Stomach (tissue), 9 donors: ENCODE data around the gene SEMA6A. TPM values are rescaled to one million over a fixed set of nuclear protein-coding genes. Genes with fewer than 3 reads are reported as not detected.

Experiments
- DNase-seq, 2 donors: peaks; one replicate each; pipeline versions ENCODE4 v3.0.0 to v3.0.0-alpha.2; 2013 to 2019
- H3K27ac ChIP-seq, 5 donors: fragments of 200-600 bp in 4 of 5; sonication (generic) in 4 of 5; one replicate each; pipeline ENCODE4 v1.5.1; 2013 to 2019; ENCODE audit warnings: mild to moderate bottlenecking in 1 of 5, moderate library complexity in 1 of 5
- H3K27me3 ChIP-seq, 3 donors: fragments of 200-600 bp; sonication (generic); one replicate each; pipeline ENCODE4 v1.5.1; 2017 to 2019; ENCODE audit warnings: mixed run types in 1 of 3
- H3K36me3 ChIP-seq, 4 donors: fragments of 200-600 bp; sonication (generic); 1 replicate in 3 of 4; 2 replicates in 1 of 4; pipeline ENCODE4 v1.5.1; 2016 to 2019
- H3K4me1 ChIP-seq, 4 donors: fragments of 200-600 bp; sonication (generic); one replicate each; pipeline ENCODE4 v1.5.1; 2016 to 2019
- H3K4me3 ChIP-seq, 4 donors: fragments of 200-600 bp; sonication (generic) in 3 of 4; one replicate each; pipeline ENCODE4 v1.5.1; 2016 to 2019; ENCODE audit warnings: mild to moderate bottlenecking in 1 of 4
- H3K9me3 ChIP-seq, 4 donors: fragments of 200-600 bp; sonication (generic); one replicate each; pipeline ENCODE4 v1.5.1; 2016 to 2019
- CTCF ChIP-seq, 7 experiments: fragments of 450-650 bp in 4 of 7; fragments of 200-600 bp in 3 of 7; sonication (generic) in 3 of 7; IDR thresholded peaks; one replicate each; pipeline ENCODE4 v1.5.1; 2016 to 2019; ENCODE audit warnings: antibody characterized with exemption in 7 of 7, control low read depth in 2 of 7, mild to moderate bottlenecking in 1 of 7
- EP300 ChIP-seq: sonication (generic); formaldehyde crosslinking; IDR thresholded peaks from one replicate; pipeline ENCODE4 v1.6.1; 2017; ENCODE audit warnings: antibody characterized with exemption
- POLR2A ChIP-seq, 4 donors: fragments of 450-650 bp; IDR thresholded peaks; one replicate each; pipeline ENCODE4 v1.6.1; 2016; ENCODE audit warnings: antibody characterized with exemption in 4 of 4, control low read depth in 2 of 4, mild to moderate bottlenecking in 1 of 4, moderate library complexity in 1 of 4
- POLR2AphosphoS5 ChIP-seq, 3 donors: sonication (generic); formaldehyde crosslinking; IDR thresholded peaks; one replicate each; pipeline ENCODE4 v1.6.1; 2016; ENCODE audit warnings: antibody characterized with exemption in 3 of 3
- WGBS, 5 donors: extraction: QIAGEN DNeasy Blood & Tissue Kit in 3 of 5; methylation state at CpG; one replicate each; pipeline versions ENCODE4 v1.1.5 to v1.1.7; 2013 to 2018; 5-methylcytosine and 5-hydroxymethylcytosine counted together
- intact Hi-C: fragments of 100-400 bp; cut with DNase I; formaldehyde crosslinking; loops from one replicate; pipeline ENCODE4 v1.15.1; 2023; ENCODE audit warnings: low total_unique reads
- polyA plus RNA-seq, 3 donors: library from polyadenylated mRNA; stranded (reverse); fragments of 200-250 nt; gene quantifications; one replicate each; pipeline ENCODE4 v1.2.3, GENCODE V29; 2013
- total RNA-seq, 5 donors: library from RNA; depleted of rRNA; stranded (reverse); fragments of >200 nt; gene quantifications; one replicate each; pipeline versions ENCODE4 v1.1.0 to v1.2.3, GENCODE V29; 2014 to 2016
- donor health status: healthy with polysubstance abuse.
- donor health status: Bipolar disorder and iron deficiency.
- donor health status: healthy.

SEMA6A gene
- total and polyA plus RNA-seq, 8 donors: 0.37 to 37.5 (median 11.0) TPM

- H3K36me3 ChIP-seq: no peaks in the 10 kb centered on the region
- H3K27ac ChIP-seq: no peak overlapping the region
- 52 to 78% (median 63%) methylated on average over 1 of the region's 1 CpG for WGBS, 5 donors
- no peak overlapping the region for H3K4me3 ChIP-seq
- no peak for TF ChIP-seq POLR2A (IDR thresholded peaks at IDR 0.05)
- no peak for TF ChIP-seq CTCF (IDR thresholded peaks at IDR 0.05)
- DNase-seq: no peak
- intact Hi-C loops: no loop called here
- no peaks in the 10 kb centered on the region for H3K9me3 ChIP-seq
- peaks cover 0 to 5% (median 0%) of the 10 kb centered on the region in 3 donors for H3K27me3 ChIP-seq
- H3K4me1 ChIP-seq: peaks cover 0 to 39% (median 15%) of the 10 kb centered on the region in 4 donors
Observed at GRCh38 chr5:116566251-116566650, 8.4 kb downstream of the SEMA6A start.

GRCh38 chr5:116564756-116565490 lies 9.7 kb downstream of the SEMA6A start:
- Histone ChIP-seq H3K9me3 (no peaks in the 10 kb centered on the region), H3K27me3 (peaks cover 0 to 5% (median 0%) of the 10 kb centered on the region in 3 donors), H3K36me3 (no peaks in the 10 kb centered on the region), H3K4me3 (no peak overlapping the region), H3K27ac (no peak overlapping the region), H3K4me1 (peaks cover 0 to 33% (median 13%) of the 10 kb centered on the region in 4 donors)
- DNase-seq: no peak
- WGBS, 5 donors: 62 to 78% (median 64%) methylated on average over 7 of the region's 7 CpGs
- no peak for TF ChIP-seq CTCF (IDR thresholded peaks at IDR 0.05)
- no peak for TF ChIP-seq POLR2A (IDR thresholded peaks at IDR 0.05)
- no peak for TF ChIP-seq EP300
- no peak for TF ChIP-seq POLR2AphosphoS5 (IDR thresholded peaks at IDR 0.05)
- intact Hi-C loops: no loop called here

GRCh38 chr5:116564312-116564711 lies 10.3 kb downstream of the SEMA6A start:
- H3K27me3 ChIP-seq: peaks cover 0 to 5% (median 0%) of the 10 kb centered on the region in 3 donors
- no peak for DNase-seq
- H3K27ac ChIP-seq: no peak overlapping the region
- no peak overlapping the region for H3K4me3 ChIP-seq
- H3K4me1 ChIP-seq: peaks cover 0 to 38% (median 13%) of the 10 kb centered on the region in 4 donors
- H3K36me3 ChIP-seq: no peaks in the 10 kb centered on the region
- TF ChIP-seq POLR2AphosphoS5 (IDR thresholded peaks at IDR 0.05) (no peak), CTCF (IDR thresholded peaks at IDR 0.05) (no peak), EP300 (no peak), POLR2A (IDR thresholded peaks at IDR 0.05) (no peak)
- intact Hi-C loops: no loop called here
- WGBS, 5 donors: 49 to 80% (median 69%) methylated on average over 3 of the region's 3 CpGs
- H3K9me3 ChIP-seq: no peaks in the 10 kb centered on the region

- TF ChIP-seq POLR2A (IDR thresholded peaks at IDR 0.05) (no peak), POLR2AphosphoS5 (IDR thresholded peaks at IDR 0.05) (no peak), EP300 (no peak), CTCF (IDR thresholded peaks at IDR 0.05) (no peak)
- Histone ChIP-seq H3K9me3 (no peaks in the 10 kb centered on the region), H3K4me3 (no peak overlapping the region), H3K36me3 (no peaks in the 10 kb centered on the region), H3K4me1 (peaks cover 0 to 34% (median 13%) of the 10 kb centered on the region in 4 donors), H3K27me3 (no peaks in the 10 kb centered on the region), H3K27ac (no peak overlapping the region)
- WGBS, 5 donors: 54 to 62% (median 60%) methylated on average over 6 of the region's 6 CpGs
- intact Hi-C loops: no loop called here
- DNase-seq: no peak
Observed at GRCh38 chr5:116563736-116564308, 10.8 kb downstream of the SEMA6A start.
